ES-I3 (cell line): ENCODE measurements around the gene NINJ2.
"Not testable (repeated sequence)": the region's sequence is repeated elsewhere in the genome, so short reads cannot be mapped to it uniquely, and the experiment has no call there.

ENCODE experiments used
- H3K36me3 ChIP-seq: 2 replicates; pipeline ENCODE4 v1.6.1; 2013; ENCODE audit warnings: mild to moderate bottlenecking, low read length, control low read depth, moderate library complexity; ENCODE audit not compliant: insufficient read depth
- H3K4me1 ChIP-seq: 2 replicates; pipeline ENCODE4 v1.6.1; 2013; ENCODE audit warnings: mild to moderate bottlenecking, control low read depth, low read length; ENCODE audit not compliant: insufficient read depth
- H3K9ac ChIP-seq: 2 replicates; pipeline ENCODE4 v1.6.1; 2013; ENCODE audit warnings: low read depth, mild to moderate bottlenecking, low read length, moderate library complexity
- H3K9me3 ChIP-seq: 2 replicates; pipeline ENCODE4 v1.6.1; 2013; ENCODE audit warnings: mild to moderate bottlenecking, low read length, moderate library complexity; ENCODE audit not compliant: control insufficient read depth, insufficient read depth

Gene NINJ2

DNA sequence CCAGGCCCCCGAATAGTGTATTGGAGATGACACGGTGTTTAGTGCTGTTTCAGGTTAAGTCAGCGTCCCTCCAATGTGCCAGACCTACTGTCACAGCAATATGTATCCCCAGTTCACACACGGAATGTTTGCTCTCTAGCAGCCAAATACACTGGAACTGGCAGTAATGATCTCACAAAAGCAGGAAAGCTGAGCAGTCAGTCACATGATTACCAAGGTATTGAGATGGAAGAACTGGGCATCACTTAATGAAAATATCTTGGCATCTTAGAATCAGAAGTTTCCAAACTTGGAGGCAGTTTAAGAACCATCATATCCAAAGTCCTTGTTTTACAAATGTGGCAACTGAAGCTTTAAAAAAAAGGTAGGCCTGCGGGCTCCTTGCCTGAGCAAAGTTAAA lies 23.3 kb downstream of the NINJ2 start:
- Histone ChIP-seq H3K36me3 (no peaks in the 10 kb centered on the region), H3K9me3 (no peaks in the 10 kb centered on the region), H3K9ac (no peak overlapping the region), H3K4me1 (peaks cover 10% of the 10 kb centered on the region; the same call in 1 of the 2 replicates)

DNA sequence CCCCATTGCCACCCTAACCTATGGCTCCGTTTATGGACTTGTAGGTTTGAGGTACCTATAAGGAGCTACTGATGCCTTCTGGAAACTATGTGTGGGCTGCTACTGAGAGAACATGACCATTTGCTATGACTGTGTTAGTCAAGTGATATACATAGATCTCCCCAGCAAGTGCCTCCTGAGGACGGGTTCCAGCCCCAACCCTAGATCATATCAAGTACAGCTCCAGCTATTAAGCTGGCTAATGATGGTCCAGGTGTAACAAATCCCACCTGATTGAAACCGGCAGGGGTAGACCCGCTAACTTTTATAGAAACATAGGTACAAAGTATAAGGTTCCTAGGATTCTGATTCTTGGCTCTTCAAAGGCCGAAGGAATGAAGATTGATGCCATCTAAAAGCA lies 23.7 kb downstream of the NINJ2 start:
- Histone ChIP-seq H3K9me3 (no peaks in the 10 kb centered on the region), H3K4me1 (peaks cover 10% of the 10 kb centered on the region; the same call in 1 of the 2 replicates), H3K9ac (no peak overlapping the region), H3K36me3 (no peaks in the 10 kb centered on the region)

DNA sequence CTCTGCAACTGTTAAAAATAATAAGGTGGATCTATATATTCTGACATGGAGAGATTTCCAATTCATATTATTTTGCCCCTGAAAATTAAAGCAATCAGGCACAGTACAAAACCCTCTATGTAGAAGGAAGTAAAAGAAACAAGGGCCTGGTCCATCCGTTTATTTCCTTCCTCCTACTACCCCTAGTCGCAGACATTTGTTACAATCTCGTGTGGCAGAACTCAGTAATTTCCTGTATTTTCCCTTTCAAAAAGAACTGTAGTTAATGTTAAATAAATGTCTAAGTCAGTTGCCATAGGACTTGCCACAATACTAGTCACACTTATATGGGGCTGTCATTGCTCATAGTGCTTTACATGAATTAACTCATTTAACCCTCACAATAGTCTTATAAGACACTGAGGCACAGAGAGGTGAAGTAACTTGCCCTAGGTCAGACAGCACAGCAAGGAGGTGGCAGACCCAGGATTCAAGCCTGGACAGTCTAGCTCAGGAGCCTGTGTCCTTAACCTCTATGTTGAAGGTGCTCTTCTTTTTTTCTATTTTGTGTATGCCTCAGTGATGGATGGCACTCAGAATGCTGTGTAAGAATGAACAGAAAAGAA lies 24.2 kb downstream of the NINJ2 start:
- no peak overlapping the region for H3K9ac ChIP-seq
- peaks cover 8% of the 10 kb centered on the region; the same call in 1 of the 2 replicates for H3K4me1 ChIP-seq
- H3K36me3 ChIP-seq: no peaks in the 10 kb centered on the region
- H3K9me3 ChIP-seq: no peaks in the 10 kb centered on the region

DNA sequence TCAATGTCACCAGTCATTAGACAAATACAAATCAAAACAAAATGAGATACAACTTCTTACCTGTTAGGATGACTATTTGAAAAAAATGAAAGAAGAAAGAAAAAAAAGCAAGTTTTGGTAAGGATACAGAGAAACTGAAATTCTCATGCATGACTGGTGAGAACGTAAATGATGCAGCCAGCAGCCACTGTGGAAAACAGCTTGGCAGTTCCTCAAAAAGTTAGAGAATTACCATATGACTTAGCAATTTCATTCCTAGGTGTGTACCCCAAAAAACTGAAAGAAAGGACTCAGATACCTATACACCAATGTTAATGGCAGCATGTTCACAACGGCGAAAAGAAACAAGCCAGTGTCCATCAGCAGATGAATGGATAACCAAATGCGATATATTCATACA lies 26.6 kb downstream of the NINJ2 start:
- H3K9me3 ChIP-seq: no peaks in the 10 kb centered on the region
- H3K4me1 ChIP-seq: peaks cover 20% of the 10 kb centered on the region
- no peak overlapping the region for H3K9ac ChIP-seq

DNA sequence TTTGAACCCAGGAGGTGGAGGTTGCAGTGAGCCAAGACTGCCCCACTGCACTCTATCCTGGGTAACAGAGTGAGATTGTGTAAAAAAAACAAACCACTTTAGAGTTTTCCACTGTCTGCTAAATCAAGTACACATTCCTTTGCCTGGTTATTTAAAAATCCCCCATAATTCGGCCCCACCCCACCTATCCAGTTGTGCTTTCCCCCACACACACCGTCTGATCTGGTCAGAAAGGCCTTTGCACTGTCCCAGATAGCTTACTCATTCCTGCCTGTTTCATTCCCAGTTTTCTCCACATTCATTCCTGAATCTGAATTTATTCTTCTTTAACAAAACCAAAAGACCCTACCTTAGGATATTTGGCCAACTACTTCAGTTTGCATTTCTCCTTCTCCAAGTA lies 29.5 kb downstream of the NINJ2 start:
- Histone ChIP-seq H3K9me3 (no peaks in the 10 kb centered on the region), H3K4me1 (peaks cover 23% of the 10 kb centered on the region), H3K36me3 (no peaks in the 10 kb centered on the region), H3K9ac (no peak overlapping the region)

More for the DNA sequence above, 26.6 kb downstream of the NINJ2 start:
- H3K36me3 ChIP-seq: no peaks in the 10 kb centered on the region

DNA sequence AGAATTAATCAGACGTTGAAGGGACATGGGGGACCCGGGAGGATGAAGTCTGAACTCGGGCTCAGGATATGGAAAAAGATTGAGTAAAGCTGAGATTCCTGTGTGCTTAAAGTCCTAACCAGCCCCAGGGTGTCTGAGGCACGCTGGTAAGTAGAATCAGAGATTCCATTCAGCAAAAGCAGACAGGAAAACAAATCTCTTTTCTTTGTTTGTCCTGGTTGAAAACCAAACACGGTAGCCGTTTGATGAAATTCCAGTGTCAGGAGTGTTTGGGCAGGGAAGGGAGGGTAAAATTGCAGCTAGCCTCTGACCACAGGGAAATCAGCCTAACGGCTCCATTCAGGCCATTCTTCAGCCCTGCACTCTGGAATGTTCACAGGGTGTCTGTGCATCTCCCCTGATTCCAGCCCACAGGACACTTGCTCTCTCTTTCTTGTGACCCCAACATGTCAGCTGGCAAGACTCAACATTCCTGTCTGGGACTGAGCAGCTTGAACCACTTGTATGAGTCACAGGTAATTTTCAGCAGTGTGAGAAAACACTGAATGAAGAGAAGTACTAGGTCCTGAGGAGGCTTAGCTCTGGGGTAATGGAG lies 31.0 kb downstream of the NINJ2 start:
- H3K36me3 ChIP-seq: no peaks in the 10 kb centered on the region
- no peak overlapping the region; the same call in 1 of the 2 replicates for H3K9ac ChIP-seq
- H3K4me1 ChIP-seq: peaks cover 28% of the 10 kb centered on the region
- H3K9me3 ChIP-seq: no peaks in the 10 kb centered on the region

DNA sequence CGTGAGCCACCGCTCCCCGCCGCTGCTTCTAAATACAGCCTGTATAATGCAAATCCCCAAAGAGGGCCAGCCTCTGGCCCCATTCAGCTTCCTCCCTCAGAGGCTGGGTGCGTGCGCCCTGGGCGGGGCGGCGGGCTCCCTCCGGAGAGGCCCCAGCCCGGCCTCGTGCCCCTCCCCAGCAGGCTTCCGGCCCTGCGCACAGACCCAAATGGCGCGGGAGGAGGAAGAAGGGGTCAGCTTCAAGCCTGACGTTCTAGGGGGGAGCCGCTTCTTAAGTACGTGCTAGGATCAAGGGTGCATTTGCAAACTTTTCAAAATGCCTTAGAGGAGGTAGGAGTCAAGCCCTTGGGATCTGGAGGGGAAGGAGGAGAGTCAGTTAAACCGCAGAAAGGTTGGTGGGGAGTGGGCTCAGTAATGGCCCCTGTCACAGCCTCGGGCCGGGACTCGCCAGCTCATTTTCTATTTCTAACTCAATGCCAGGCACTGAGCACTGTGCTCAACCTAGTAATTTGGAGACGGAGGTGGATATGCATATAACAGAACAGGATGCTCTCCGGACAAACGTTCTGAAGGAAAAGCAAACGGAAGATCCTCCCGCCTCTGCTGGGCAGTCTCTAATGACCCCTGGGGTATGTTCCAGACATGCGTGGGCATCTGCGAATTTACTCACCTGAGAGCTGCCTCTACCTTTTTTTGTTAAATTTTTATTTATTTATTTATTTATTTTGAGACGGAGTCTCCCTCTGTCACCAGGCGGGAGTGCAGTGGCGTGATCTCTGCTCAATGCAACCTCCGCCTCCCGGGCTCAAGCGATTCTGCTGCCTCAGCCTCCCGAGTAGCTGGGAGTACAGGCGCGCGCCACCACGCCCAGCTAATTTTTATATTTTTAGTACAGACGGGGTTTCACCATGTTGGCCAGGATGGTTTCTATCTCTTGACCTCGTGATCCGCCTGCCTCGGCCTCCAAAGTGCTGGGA lies 32.3 kb downstream of the NINJ2 start:
- Histone ChIP-seq H3K9ac (peak overlapping the region; percentile 36; the same call in 1 of the 2 replicates), H3K36me3 (no peaks in the 10 kb centered on the region), H3K9me3 (no peaks in the 10 kb centered on the region), H3K4me1 (peaks cover 28% of the 10 kb centered on the region)

DNA sequence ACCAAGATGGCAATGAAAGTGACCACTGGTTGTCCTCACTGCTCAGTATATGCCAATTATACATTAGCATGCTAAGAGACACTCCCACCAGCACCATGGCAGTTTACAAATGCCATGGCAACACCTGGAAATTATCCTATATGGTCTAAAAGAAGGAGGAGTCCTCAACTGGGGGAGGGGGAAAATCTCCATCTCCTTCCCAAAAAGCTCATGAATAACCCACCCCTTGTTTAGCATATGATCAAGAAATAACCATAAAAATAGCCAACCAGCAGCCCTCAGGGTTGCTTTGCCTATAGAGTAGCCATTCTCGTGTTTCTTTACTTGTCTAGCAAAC lies 34.5 kb downstream of the NINJ2 start:
- H3K9ac ChIP-seq, H3K36me3 ChIP-seq: not testable (repeated sequence)
- H3K4me1 ChIP-seq: peaks cover 28% of the 10 kb centered on the region

DNA sequence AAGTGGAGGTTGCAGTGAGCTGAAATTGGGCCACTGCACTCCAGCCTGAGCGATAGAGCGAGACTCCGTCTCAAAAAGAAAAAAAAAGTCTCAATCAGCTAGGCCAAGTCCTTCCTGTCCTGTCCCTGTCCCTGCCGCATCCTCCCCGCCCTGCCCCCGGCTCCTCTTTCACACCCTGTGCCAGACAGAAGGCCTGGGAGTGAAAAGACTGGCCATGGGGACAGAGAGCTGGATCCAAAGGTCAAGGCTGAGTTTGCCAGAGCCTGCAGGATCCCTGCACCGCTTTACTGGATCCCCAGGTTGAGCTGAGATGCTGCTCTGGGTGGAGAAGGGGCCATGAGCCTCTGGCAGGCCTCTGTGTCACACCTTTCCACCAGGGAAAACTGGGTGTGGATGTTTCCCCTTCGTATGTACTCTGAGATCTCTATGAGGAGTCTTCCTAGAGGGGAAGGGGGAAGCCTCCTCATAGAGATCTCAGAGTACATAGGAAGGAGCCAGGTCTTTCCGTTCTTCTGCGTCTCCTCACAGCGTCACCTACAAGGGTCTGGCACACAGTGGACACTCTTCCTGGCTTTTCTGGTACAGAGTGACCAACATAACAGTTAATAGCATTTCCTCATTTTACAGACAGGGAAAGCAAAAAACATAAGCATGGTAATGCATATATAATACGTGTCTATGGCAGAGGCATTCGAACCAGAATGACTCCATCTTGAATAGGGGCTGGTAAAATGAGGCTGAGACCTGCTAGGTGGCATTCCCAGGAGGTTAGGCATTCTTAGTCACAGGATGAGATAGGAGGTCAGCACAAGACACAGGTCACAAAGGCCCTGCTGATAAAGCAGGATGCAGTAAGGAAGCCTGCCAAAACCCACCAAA lies 35.1 kb downstream of the NINJ2 start:
- H3K9me3 ChIP-seq: no peaks in the 10 kb centered on the region
- peaks cover 34% of the 10 kb centered on the region for H3K4me1 ChIP-seq
- H3K36me3 ChIP-seq: no peaks in the 10 kb centered on the region
- H3K9ac ChIP-seq: no peak overlapping the region

More for the DNA sequence above, 34.5 kb downstream of the NINJ2 start:
- not testable (repeated sequence) for H3K9me3 ChIP-seq

DNA sequence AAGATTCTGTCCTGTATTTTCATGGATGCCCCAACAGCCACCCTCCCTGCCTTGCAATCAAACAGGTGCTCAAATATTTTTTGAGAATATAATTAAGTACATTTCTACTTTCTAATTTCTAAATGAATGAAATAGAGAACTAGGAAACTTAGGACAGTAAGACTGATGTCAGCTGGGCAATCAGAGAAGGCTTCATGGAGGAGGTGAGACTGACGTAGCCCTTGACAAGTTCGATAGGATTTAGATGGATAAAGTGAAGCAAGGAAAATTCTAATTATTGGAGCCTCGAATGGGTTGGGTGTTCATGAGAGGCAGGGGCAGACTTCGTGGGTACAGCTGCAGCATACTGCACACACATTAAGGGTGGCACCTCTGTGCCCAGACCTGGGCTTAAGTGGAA lies 36.0 kb downstream of the NINJ2 start:
- Histone ChIP-seq H3K9ac (no peak overlapping the region), H3K36me3 (no peaks in the 10 kb centered on the region), H3K4me1 (peaks cover 35% of the 10 kb centered on the region), H3K9me3 (no peaks in the 10 kb centered on the region)

DNA sequence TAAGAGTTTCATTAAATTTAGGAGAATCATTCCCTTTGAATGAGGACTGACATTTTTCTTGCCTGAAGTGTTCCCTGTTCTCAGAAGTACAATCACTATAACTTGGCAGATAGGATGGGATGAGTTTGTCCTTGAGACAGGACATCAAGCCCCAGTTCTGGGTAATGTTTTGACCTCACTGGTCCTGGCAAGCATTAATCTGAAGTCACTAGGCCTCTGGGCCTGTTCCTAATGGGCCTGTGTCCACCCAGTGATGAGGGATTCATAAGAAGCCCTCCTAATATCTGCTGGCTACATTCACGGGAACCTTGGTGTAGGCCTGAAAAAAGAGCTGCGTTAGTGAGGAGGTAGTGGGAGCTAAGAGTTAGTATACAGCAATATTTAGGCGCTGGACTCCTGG lies 37.2 kb downstream of the NINJ2 start:
- Histone ChIP-seq H3K9me3 (no peaks in the 10 kb centered on the region), H3K9ac (no peak overlapping the region), H3K4me1 (peaks cover 30% of the 10 kb centered on the region), H3K36me3 (no peaks in the 10 kb centered on the region)

DNA sequence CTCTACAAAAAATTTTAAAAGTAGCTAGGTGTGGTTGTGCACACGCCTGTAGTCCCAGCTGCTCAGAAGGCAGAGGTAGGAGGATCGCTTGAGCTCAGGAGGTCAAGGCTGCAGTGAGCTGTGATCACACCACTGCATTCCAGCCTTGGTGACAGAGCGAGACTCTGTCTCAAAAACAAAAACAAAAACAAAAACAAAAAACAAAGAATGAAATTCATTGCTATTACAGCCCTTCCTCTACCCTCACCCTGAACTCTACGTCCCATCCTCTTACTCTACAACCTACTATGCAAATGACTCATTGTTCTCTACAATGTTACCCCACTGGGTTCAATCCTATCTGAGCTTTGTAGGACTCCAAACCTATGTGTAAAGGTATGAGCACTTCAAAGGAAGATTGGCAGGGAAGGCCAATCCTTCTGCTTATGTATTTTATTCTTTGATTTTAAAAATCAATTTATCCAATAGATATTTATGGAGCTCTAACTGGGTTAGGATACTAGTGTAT lies 39.3 kb downstream of the NINJ2 start:
- no peak overlapping the region for H3K9ac ChIP-seq
- peaks cover 26% of the 10 kb centered on the region for H3K4me1 ChIP-seq
- H3K36me3 ChIP-seq: no peaks in the 10 kb centered on the region
- no peaks in the 10 kb centered on the region for H3K9me3 ChIP-seq

DNA sequence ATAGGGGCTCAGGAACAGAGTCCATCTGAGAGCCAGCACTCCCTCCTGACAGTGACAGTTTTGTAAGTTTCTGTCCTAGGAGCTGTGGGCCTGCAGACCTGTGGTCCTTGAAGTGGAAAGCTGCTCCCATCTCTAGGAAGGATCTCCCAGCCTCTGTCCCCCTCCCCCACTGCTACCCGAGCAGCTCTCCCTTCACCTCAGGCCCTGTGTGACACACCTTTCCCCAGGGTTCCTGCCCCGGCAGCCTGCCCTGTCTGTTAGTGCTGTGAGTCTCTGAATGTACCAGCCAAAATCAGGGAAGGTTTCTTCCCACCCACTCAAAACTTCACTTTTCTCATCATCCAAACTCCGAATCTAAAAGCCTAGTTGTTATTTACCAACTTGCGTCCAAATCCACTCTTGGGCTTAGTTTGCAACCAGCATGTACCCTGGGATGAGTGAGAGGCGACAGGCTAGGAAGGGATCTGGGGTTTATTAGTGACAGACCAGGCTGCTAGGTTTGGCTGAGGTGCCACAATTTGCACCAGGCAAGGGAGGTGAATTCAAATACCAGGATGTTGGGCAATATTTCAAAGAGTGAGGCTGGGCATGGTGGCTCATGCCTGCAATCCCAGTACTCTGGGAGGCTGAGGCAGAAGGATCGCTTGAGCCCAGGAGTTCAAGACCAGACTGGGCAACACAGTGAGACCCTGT lies 39.9 kb downstream of the NINJ2 start:
- no peaks in the 10 kb centered on the region for H3K9me3 ChIP-seq
- H3K4me1 ChIP-seq: peaks cover 24% of the 10 kb centered on the region
- H3K9ac ChIP-seq: no peak overlapping the region
- H3K36me3 ChIP-seq: no peaks in the 10 kb centered on the region
